Measurements from ENCODE around the gene GPSM3.

Gene GPSM3

GRCh38 chr6:32223258-32224235 lies 31.1 kb upstream of the GPSM3 start, which contains the start of gene NOTCH4:
NOTCH4 (minus strand) TSS chr6:32224067; CDS start chr6:32223928, 139 bp downstream.
- no peaks in the 10 kb centered on the region for H3F3A ChIP-seq (ENCODE audit: insufficient read depth)
- H3K27me3 ChIP-seq (ENCODE audit: low read length): no peaks in the 10 kb centered on the region
- no peak within 1 kb of the TSS for H3K4me2 ChIP-seq (ENCODE audit: low read depth, low read length, poor library complexity, severe bottlenecking)
- no peak within 1 kb of the TSS for H2AFZ ChIP-seq (ENCODE audit: low read depth, low read length, severe bottlenecking)
- H3K79me2 ChIP-seq (ENCODE audit: insufficient read depth, low read length): no peaks in the 10 kb centered on the region
- H3K9me2 ChIP-seq (replicated peaks; ENCODE audit: insufficient read depth, low read length): no peaks in the 10 kb centered on the region
- no peaks in the 10 kb centered on the region for H3K36me3 ChIP-seq (ENCODE audit: low read length)
- no peaks in the 10 kb centered on the region for H4K20me1 ChIP-seq (ENCODE audit: low read depth, low read length)
- H3K27ac ChIP-seq (ENCODE audit: low read depth, low read length): no peak within 1 kb of the TSS
- H3K4me3 ChIP-seq (ENCODE audit: insufficient read depth, low read length, poor library complexity, severe bottlenecking): no peak within 1 kb of the TSS
- no peak within 1 kb of the TSS for H3K9ac ChIP-seq (ENCODE audit: low read length)
- no peaks in the 10 kb centered on the region for H3K9me3 ChIP-seq (ENCODE audit: insufficient read depth, low read length)
- TF ChIP-seq EZH2phosphoT487 (conservative IDR thresholded peaks at IDR 0.05; ENCODE audit: low read length): no peak
- no peak for TF ChIP-seq CTCF (IDR thresholded peaks at IDR 0.05; ENCODE audit: insufficient read depth, low read length, poor library complexity, severe bottlenecking)

GRCh38 chr6:32222333-32223230 lies 30.1 kb upstream of the GPSM3 start:
- Histone ChIP-seq H3K4me2 (ENCODE audit: low read depth, low read length, poor library complexity, severe bottlenecking) (no peak overlapping the region), H3K36me3 (ENCODE audit: low read length) (no peaks in the 10 kb centered on the region), H3K79me2 (ENCODE audit: insufficient read depth, low read length) (no peaks in the 10 kb centered on the region), H3K27me3 (ENCODE audit: low read length) (no peaks in the 10 kb centered on the region), H3K9me2 (replicated peaks; ENCODE audit: insufficient read depth, low read length) (no peaks in the 10 kb centered on the region), H3K9me3 (ENCODE audit: insufficient read depth, low read length) (no peaks in the 10 kb centered on the region), H4K20me1 (ENCODE audit: low read depth, low read length) (no peaks in the 10 kb centered on the region), H3F3A (ENCODE audit: insufficient read depth) (no peaks in the 10 kb centered on the region), H2AFZ (ENCODE audit: low read depth, low read length, severe bottlenecking) (no peak overlapping the region), H3K9ac (ENCODE audit: low read length) (no peak overlapping the region), H3K4me3 (ENCODE audit: insufficient read depth, low read length, poor library complexity, severe bottlenecking) (no peak overlapping the region), H3K27ac (ENCODE audit: low read depth, low read length) (no peak overlapping the region)
- TF ChIP-seq EZH2phosphoT487 (conservative IDR thresholded peaks at IDR 0.05; ENCODE audit: low read length) (no peak), CTCF (IDR thresholded peaks at IDR 0.05; ENCODE audit: insufficient read depth, low read length, poor library complexity, severe bottlenecking) (no peak)

- TF ChIP-seq EZH2phosphoT487 (conservative IDR thresholded peaks at IDR 0.05; ENCODE audit: low read length): no peak
- TF ChIP-seq CTCF (IDR thresholded peaks at IDR 0.05; ENCODE audit: insufficient read depth, low read length, poor library complexity, severe bottlenecking): no peak
- no peaks in the 10 kb centered on the region for H4K20me1 ChIP-seq (ENCODE audit: low read depth, low read length)
- no peaks in the 10 kb centered on the region for H3K27me3 ChIP-seq (ENCODE audit: low read length)
- H3F3A ChIP-seq (ENCODE audit: insufficient read depth): no peaks in the 10 kb centered on the region
- H3K9me2 ChIP-seq (replicated peaks; ENCODE audit: insufficient read depth, low read length): no peaks in the 10 kb centered on the region
- no peaks in the 10 kb centered on the region for H3K36me3 ChIP-seq (ENCODE audit: low read length)
- H2AFZ ChIP-seq (ENCODE audit: low read depth, low read length, severe bottlenecking): no peak overlapping the region
- no peak overlapping the region for H3K9ac ChIP-seq (ENCODE audit: low read length)
- no peaks in the 10 kb centered on the region for H3K79me2 ChIP-seq (ENCODE audit: insufficient read depth, low read length)
- no peaks in the 10 kb centered on the region for H3K9me3 ChIP-seq (ENCODE audit: insufficient read depth, low read length)
- no peak overlapping the region for H3K4me2 ChIP-seq (ENCODE audit: low read depth, low read length, poor library complexity, severe bottlenecking)
- no peak overlapping the region for H3K4me3 ChIP-seq (ENCODE audit: insufficient read depth, low read length, poor library complexity, severe bottlenecking)
- no peak overlapping the region for H3K27ac ChIP-seq (ENCODE audit: low read depth, low read length)
Measured at GRCh38 chr6:32220021-32220420, 27.6 kb upstream of the GPSM3 start.
